K562 (cell line): ENCODE measurements around the gene POLN. TPM values are rescaled to one million over a fixed set of nuclear protein-coding genes. Genes with fewer than 3 reads are reported as not detected.

Experiments
- BRF1 ChIP-seq: IDR thresholded peaks from 3 replicates; pipeline ENCODE4 v1.6.1; 2011; ENCODE audit warnings: borderline replicate concordance, mild to moderate bottlenecking; ENCODE audit not compliant: insufficient read length; ENCODE audit errors: extremely low read depth
- ZBTB40 ChIP-seq, 2 experiments: fragments of 450-650 bp in 1 of 2; sonication (generic) in 1 of 2; formaldehyde crosslinking in 1 of 2; IDR thresholded peaks; 2 replicates each; pipeline versions ENCODE4 v1.7.1 to v1.9.0; 2016 to 2022; ENCODE audit warnings: inconsistent platforms in 1 of 2, mild to moderate bottlenecking in 1 of 2, missing genetic modification reagents in 1 of 2
- polyA plus RNA-seq, 8 experiments: library from polyadenylated mRNA; depleted of rRNA in 4 of 8; stranded (reverse) in 5 of 8; unstranded in 3 of 8; fragments of >200 nt; fragmentation: Nextera tagmentation in 2 of 8; fragmentation: Illumina TruSeq in 1 of 8; extraction: Ambion mirVana in 2 of 8; extraction: Trizol in 1 of 8; gene quantifications; 2 replicates each; pipeline versions ENCODE4 v1.2.1 to v1.2.3, GENCODE V29; 2011 to 2014; ENCODE audit warnings: inconsistent platforms in 1 of 8, missing spikeins in 1 of 8
- total RNA-seq, 7 experiments: library from RNA; depleted of rRNA in 6 of 7; stranded (reverse); fragments of >200 nt in 6 of 7; fragmentation: Illumina TruSeq in 2 of 7; extraction: Trizol in 2 of 7; gene quantifications; 2 replicates each; pipeline versions ENCODE4 v1.2.1 to v1.2.3, GENCODE V29; 2011 to 2021; ENCODE audit warnings: low replicate concordance in 1 of 7

Gene POLN
- total and polyA plus RNA-seq, 9 of the 15 experiments (the other 6 are each of a cell fraction or from before 2014, with no cell fraction given): 0.08 to 0.91 (median 0.32) TPM

GRCh38 chr4:2047781-2048581 is 193.9 kb downstream of the POLN start (continued):
- TF ChIP-seq ZBTB40 (IDR thresholded peaks at IDR 0.05) (no peak), ZBTB40 (CRISPR knock-in tag; IDR thresholded peaks at IDR 0.05) (no peak), BRF1 (no peak)
